Stimulated activated effector memory CD8-positive, alpha-beta T cell treated with anti-CD3 and anti-CD28 coated beads, Interleukin-12 subunit alpha, Interleukin-12 subunit beta, amount 100 ng/mL, for 72 hours (primary cell): ENCODE data around the gene POLN.
"Not testable (repeated sequence)": the region's sequence is repeated elsewhere in the genome, so short reads cannot be mapped to it uniquely, and the experiment has no call there.

Experiments
- ATAC-seq: fragments of 150-1000 bp; cut with Tn5 transposase; 2 replicates; pipeline ENCODE4 v1.10.0; 2021
- DNase-seq, 2 donors: peaks; one replicate each; pipeline ENCODE4 v3.0.0; 2021 to 2022; ENCODE audit warnings: low spot score in 2 of 2
- H3K27ac Mint-ChIP-seq: one replicate; pipeline ENCODE4 v1.8.0; 2022; ENCODE audit warnings: mild to moderate bottlenecking, mixed read lengths
- H3K36me3 Mint-ChIP-seq: one replicate; pipeline ENCODE4 v1.8.0; 2022; ENCODE audit warnings: mild to moderate bottlenecking, mixed read lengths
- H3K4me1 Mint-ChIP-seq: one replicate; pipeline ENCODE4 v1.8.0; 2022; ENCODE audit warnings: mixed read lengths
- H3K4me3 Mint-ChIP-seq: one replicate; pipeline ENCODE4 v1.8.0; 2022; ENCODE audit warnings: mild to moderate bottlenecking, mixed read lengths
- H3K9me3 Mint-ChIP-seq: one replicate; pipeline ENCODE4 v1.8.0; 2022; ENCODE audit warnings: mixed read lengths

The POLN gene

DNA sequence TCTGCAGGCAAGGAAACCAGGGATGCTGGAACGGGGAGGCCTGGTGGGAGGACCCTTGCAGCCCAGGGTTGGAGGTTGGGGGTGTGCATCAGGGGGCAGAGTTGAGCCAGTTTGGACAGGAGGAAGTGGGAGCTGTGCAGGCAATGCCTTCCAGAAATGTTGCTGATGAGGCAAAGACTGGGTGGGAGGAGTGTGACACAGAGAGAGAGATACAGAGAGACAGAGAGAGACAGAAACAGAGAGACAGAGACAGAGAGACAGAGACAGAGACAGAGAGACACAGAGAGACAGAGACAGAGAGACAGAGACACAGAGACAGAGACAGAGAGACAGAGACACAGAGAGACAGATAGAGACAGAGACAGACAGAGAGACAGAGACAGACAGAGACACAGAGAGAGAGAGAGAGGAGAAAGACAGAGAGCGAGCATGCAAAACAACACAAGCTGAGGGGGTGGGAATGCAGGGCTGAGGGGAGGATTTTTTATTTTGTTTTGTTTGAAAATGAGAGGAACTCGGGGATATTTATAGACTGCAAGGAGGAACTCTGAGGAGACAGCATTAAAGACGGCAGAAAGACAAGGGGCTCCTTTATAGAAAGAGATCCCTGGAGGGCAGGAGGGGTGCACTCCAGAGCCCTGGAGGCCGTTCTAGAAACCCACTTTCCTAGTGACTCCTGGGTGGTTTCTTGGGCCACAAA lies 1.9 kb upstream of the POLN start:
- DNase-seq (peak; percentile 2 to 60), ATAC-seq (no peak)
- Mint-ChIP-seq H3K4me3 (no peak overlapping the region), H3K27ac (peak overlapping the region; percentile 57), H3K4me1 (peaks cover 46% of the 10 kb centered on the region), H3K36me3 (peaks cover 30% of the 10 kb centered on the region), H3K9me3 (no peaks in the 10 kb centered on the region)

- H3K27ac Mint-ChIP-seq = peak overlapping the region; percentile 90
- ATAC-seq = no peak
- H3K4me3 Mint-ChIP-seq = peak overlapping the region; percentile 88
- H3K9me3 Mint-ChIP-seq = no peaks in the 10 kb centered on the region
- H3K36me3 Mint-ChIP-seq = peaks cover 59% of the 10 kb centered on the region
- H3K4me1 Mint-ChIP-seq = peaks cover 64% of the 10 kb centered on the region
- no peak for DNase-seq
Measured at GRCh38 chr4:2241003-2241402, 918 bp downstream of the POLN start.

GRCh38 chr4:2236944-2237666 lies 4.8 kb downstream of the POLN start:
- Mint-ChIP-seq H3K9me3 (no peaks in the 10 kb centered on the region), H3K4me1 (peaks cover 56% of the 10 kb centered on the region), H3K27ac (peak overlapping the region; percentile 69), H3K4me3 (peak overlapping the region; percentile 22), H3K36me3 (peaks cover 96% of the 10 kb centered on the region)
- DNase-seq (no peak), ATAC-seq (no peak)

DNA sequence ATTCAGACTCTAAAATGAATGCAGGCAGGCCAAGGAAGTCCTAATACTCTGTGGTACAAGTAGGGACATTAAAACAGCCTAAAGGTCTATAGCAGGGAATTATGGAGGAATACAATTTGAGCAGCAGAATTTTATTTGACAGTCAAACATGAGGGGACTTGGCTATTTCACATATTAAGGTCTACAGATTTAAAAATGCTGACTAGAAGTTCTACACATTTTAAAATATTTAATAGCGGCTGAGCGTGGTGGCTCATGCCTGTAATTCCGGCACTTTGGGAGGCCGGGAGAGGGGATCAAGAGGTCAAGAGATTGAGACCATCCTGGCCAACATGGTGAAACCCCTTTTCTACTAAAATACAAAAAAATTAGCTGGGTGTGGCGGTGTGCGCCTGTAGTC lies 10.8 kb downstream of the POLN start:
- Mint-ChIP-seq H3K36me3 (peaks cover 77% of the 10 kb centered on the region), H3K4me3 (no peak overlapping the region), H3K27ac (no peak overlapping the region), H3K4me1 (peaks cover 23% of the 10 kb centered on the region), H3K9me3 (no peaks in the 10 kb centered on the region)
- no peak for DNase-seq
- no peak for ATAC-seq

- Mint-ChIP-seq H3K4me3 (no peak overlapping the region), H3K36me3 (peaks cover 39% of the 10 kb centered on the region), H3K9me3 (no peaks in the 10 kb centered on the region), H3K4me1 (peaks cover 5% of the 10 kb centered on the region), H3K27ac (no peak overlapping the region)
- DNase-seq (no peak), ATAC-seq (no peak)
Measured at GRCh38 chr4:2226261-2226660, 15.7 kb downstream of the POLN start.

DNA sequence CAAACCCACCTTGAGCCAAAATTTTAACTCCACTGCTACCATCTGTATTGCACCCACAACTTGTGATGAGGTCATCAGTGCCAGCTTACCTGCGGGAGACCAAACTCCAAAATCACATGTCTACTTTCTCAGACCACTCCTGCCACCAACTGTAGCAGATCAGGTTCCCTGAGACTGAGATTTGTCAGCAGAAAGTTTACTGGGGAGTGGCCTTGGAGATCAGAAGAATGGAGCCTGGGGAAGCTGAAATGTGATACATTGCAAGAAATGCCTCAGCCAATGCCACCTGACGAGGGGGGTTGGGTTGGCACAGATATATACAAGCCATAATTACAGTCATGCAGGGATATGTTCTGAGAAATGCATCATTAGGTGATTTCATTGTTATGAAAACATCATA lies 19.1 kb downstream of the POLN start:
- Mint-ChIP-seq H3K27ac (no peak overlapping the region), H3K36me3 (peaks cover 17% of the 10 kb centered on the region), H3K9me3 (no peaks in the 10 kb centered on the region), H3K4me1 (peaks cover 10% of the 10 kb centered on the region), H3K4me3 (no peak overlapping the region)
- no peak for DNase-seq
- ATAC-seq = no peak

- H3K4me1 Mint-ChIP-seq, H3K27ac Mint-ChIP-seq, DNase-seq, H3K9me3 Mint-ChIP-seq, ATAC-seq, H3K4me3 Mint-ChIP-seq: not testable (repeated sequence)
- H3K36me3 Mint-ChIP-seq = peaks cover 14% of the 10 kb centered on the region
Measured at GRCh38 chr4:2221378-2221777, 20.5 kb downstream of the POLN start.

DNA sequence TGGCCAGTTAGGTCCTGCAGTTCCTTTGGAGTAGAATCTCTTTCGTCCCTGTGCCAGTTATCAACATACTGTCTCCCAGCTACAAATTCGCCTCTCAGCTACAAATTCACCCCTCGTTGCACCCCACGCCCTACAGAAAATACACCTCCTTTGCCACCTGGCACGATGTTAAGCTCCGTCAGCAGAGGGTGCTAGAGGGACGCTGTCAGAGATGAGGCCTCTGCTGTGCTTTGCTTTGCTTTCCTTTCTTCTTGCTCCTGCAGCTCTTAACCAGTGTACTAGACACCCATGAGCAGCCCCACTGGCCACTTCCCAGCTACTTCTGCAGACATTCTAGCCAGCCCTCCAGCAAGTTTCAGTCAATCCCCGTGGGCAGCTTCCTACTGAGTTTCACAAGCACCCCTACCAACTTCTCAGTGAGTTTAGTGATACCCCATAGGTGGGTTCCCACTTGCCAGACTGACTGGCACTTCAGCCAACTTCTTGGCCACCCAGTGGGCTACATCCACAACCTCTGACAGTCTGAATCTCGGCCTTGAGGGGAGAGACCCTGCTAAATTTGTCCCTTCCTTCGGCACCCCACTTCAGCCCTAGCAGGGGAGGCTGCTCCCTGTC lies 21.8 kb downstream of the POLN start:
- H3K9me3 Mint-ChIP-seq = no peaks in the 10 kb centered on the region
- DNase-seq (peak; percentile 70 to 87), ATAC-seq (peak; percentile 87)
- peaks cover 1% of the 10 kb centered on the region for H3K36me3 Mint-ChIP-seq
- peaks cover 10% of the 10 kb centered on the region for H3K4me1 Mint-ChIP-seq
- no peak overlapping the region for H3K4me3 Mint-ChIP-seq
- no peak overlapping the region for H3K27ac Mint-ChIP-seq

DNA sequence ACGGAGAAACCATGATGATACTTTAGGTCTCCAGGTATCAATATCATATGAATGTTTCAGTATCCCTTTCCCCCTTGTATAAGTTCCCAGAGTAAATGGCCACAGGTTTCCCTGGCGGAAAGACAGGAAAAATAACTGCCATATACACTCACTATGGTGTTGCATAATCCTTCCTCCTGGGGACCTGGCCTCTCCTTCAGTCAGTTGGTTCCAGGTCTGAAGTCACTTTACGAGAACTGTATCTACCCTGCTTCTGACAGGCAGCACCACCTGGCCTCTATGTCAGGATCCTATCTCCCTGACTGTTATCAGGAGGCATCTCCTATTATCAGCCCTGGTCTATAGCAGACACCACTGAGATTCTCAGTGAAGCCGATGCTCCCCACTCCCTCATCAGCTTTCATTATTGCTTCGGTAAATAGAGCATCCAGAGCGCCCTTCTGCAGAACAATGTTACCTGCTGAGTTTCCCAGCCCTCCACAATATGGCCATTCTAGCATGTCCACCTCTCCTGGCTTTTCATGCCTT lies 22.6 kb downstream of the POLN start:
- no peak overlapping the region for H3K4me3 Mint-ChIP-seq
- H3K4me1 Mint-ChIP-seq = peaks cover 10% of the 10 kb centered on the region
- ATAC-seq (no peak), DNase-seq (no peak)
- H3K9me3 Mint-ChIP-seq = no peaks in the 10 kb centered on the region
- H3K27ac Mint-ChIP-seq = no peak overlapping the region
- no peaks in the 10 kb centered on the region for H3K36me3 Mint-ChIP-seq

DNA sequence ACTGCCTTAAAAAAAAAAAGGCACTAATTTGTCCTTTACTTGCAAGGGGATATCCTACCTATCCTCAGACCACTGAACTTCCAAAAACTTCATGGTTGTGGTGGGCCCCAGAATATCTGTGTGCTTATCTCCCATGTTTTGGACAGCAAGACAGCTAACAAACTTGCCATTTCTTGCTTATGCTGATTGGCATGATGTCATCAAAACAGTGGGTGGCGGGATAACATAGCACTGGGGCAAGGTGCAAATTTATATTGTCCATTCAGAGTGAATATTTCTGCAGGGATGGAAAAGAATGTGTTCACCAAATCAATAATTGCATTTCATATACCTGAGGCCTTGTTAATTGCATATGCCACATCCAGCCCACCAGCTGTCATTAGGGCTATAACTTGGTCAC lies 23.5 kb downstream of the POLN start:
- peaks cover 10% of the 10 kb centered on the region for H3K4me1 Mint-ChIP-seq
- DNase-seq (no peak), ATAC-seq (no peak)
- no peak overlapping the region for H3K27ac Mint-ChIP-seq
- no peaks in the 10 kb centered on the region for H3K36me3 Mint-ChIP-seq
- H3K9me3 Mint-ChIP-seq = no peaks in the 10 kb centered on the region
- H3K4me3 Mint-ChIP-seq = no peak overlapping the region

DNA sequence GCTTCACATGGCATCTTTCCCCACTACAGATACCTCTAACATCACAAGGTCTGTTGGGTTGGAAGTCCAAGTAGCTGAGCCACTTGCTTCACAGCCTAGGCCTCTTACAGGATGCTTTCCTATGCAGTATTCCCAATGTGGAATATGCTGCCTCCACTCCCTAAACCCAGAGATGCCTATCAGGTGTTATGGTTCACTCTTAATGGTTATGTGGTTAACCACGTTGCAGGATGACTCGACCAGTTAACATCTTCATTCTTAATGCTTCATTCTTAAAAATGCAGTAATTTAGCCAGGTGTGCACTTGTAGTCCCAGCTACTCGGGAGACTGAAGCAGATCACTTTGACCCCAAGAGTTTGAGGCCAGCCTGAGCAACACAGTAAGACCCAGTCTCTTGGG lies 24.2 kb downstream of the POLN start:
- Mint-ChIP-seq H3K27ac (no peak overlapping the region), H3K36me3 (no peaks in the 10 kb centered on the region), H3K4me1 (peaks cover 10% of the 10 kb centered on the region), H3K4me3 (no peak overlapping the region), H3K9me3 (no peaks in the 10 kb centered on the region)
- ATAC-seq = no peak
- DNase-seq = no peak

DNA sequence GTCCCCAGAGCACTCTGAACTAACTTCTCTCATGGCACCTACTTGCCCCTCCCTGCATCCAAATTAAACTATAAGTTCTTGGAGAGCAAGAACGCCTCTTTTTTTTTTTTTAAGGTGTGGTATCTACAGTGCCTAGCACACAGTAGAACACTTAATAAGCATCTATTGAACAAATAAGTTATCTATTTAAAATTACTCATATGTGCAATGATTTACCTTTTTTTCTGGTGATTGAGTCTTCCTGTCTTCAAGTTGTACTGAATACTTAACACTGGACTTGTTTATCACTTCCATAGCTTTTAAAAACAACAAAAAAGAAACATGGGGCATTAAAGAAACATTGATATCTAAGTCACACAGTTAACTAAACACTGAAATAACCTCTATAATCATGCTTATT lies 29.1 kb downstream of the POLN start:
- H3K9me3 Mint-ChIP-seq = no peaks in the 10 kb centered on the region
- H3K4me1 Mint-ChIP-seq = no peaks in the 10 kb centered on the region
- ATAC-seq = no peak
- H3K4me3 Mint-ChIP-seq = no peak overlapping the region
- H3K27ac Mint-ChIP-seq = no peak overlapping the region
- no peaks in the 10 kb centered on the region for H3K36me3 Mint-ChIP-seq
- no peak for DNase-seq

- H3K4me1 Mint-ChIP-seq, ATAC-seq, H3K27ac Mint-ChIP-seq, H3K4me3 Mint-ChIP-seq, DNase-seq, H3K36me3 Mint-ChIP-seq, H3K9me3 Mint-ChIP-seq: not testable (repeated sequence)
Measured at GRCh38 chr4:2202789-2203188, 39.1 kb downstream of the POLN start.

DNA sequence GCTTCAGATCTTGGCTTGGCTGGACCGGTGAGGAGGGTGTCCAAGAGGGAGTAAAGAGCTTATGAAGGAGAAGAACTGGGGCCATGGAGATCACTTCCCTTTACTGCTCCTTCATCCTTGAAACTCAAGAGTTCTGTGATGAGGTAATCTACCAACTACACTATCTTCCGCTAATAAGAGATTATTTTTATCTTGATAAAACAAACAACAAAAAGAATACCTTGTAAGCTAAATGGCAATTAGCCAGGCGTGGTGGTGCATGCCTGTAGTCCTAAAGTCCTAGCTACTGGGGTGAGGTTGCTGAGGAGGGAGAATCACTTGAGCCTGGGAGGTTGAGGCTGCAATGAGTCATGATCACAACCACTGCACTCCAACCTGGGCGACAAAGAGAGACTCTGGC lies 47.4 kb downstream of the POLN start:
- H3K4me1 Mint-ChIP-seq = no peaks in the 10 kb centered on the region
- no peak overlapping the region for H3K27ac Mint-ChIP-seq
- ATAC-seq (no peak), DNase-seq (no peak)
- H3K4me3 Mint-ChIP-seq = no peak overlapping the region
- H3K36me3 Mint-ChIP-seq = no peaks in the 10 kb centered on the region
- no peaks in the 10 kb centered on the region for H3K9me3 Mint-ChIP-seq

- Mint-ChIP-seq H3K4me1 (no peaks in the 10 kb centered on the region), H3K4me3 (no peak overlapping the region), H3K9me3 (no peaks in the 10 kb centered on the region), H3K36me3 (no peaks in the 10 kb centered on the region), H3K27ac (no peak overlapping the region)
- DNase-seq (no peak), ATAC-seq (no peak)
Measured at GRCh38 chr4:2193326-2193725, 48.6 kb downstream of the POLN start.

- Mint-ChIP-seq H3K4me1 (no peaks in the 10 kb centered on the region), H3K9me3 (peaks cover 10% of the 10 kb centered on the region), H3K27ac (no peak overlapping the region)
Measured at GRCh38 chr4:2186865-2187172, 55.1 kb downstream of the POLN start.

More at GRCh38 chr4:2186865-2187172, 55.1 kb downstream of the POLN start:
- ATAC-seq (no peak), DNase-seq (no peak)
- Mint-ChIP-seq H3K36me3 (no peaks in the 10 kb centered on the region), H3K4me3 (no peak overlapping the region)
